HUES64 (cell line): ENCODE data around the gene POLR3GL.
"Not testable (repeated sequence)": the region's sequence is repeated elsewhere in the genome, so short reads cannot be mapped to it uniquely, and the experiment has no call there.

Experiments
- H3K27ac ChIP-seq: 2 replicates; pipeline ENCODE4 v1.7.0; 2013; ENCODE audit warnings: low read depth, low read length, inconsistent platforms
- H3K27me3 ChIP-seq: 2 replicates; pipeline ENCODE4 v1.6.1; 2013; ENCODE audit warnings: mild to moderate bottlenecking, low read length; ENCODE audit not compliant: insufficient read depth
- H3K36me3 ChIP-seq: 2 replicates; pipeline ENCODE4 v1.6.1; 2013; ENCODE audit warnings: mild to moderate bottlenecking, low read length; ENCODE audit not compliant: insufficient read depth
- H3K4me1 ChIP-seq: 2 replicates; pipeline ENCODE4 v1.6.1; 2013; ENCODE audit warnings: mild to moderate bottlenecking, low read length, moderate library complexity; ENCODE audit not compliant: insufficient read depth
- H3K4me3 ChIP-seq: 2 replicates; pipeline ENCODE4 v1.5.1; 2013; ENCODE audit warnings: mild to moderate bottlenecking, low read length, moderate library complexity
- H3K9ac ChIP-seq: 2 replicates; pipeline ENCODE4 v1.6.1; 2013; ENCODE audit warnings: mild to moderate bottlenecking, low read depth, low read length
- H3K9me3 ChIP-seq: 2 replicates; pipeline ENCODE4 v1.6.1; 2013; ENCODE audit warnings: low read depth, low read length; ENCODE audit not compliant: insufficient read depth
- WGBS: fragments of 150-250, 120-280 bp; methylation state at CpG from one replicate; pipeline ENCODE4 v1.1.7; 2013; ENCODE audit warnings: missing lambda C conversion rate; 5-methylcytosine and 5-hydroxymethylcytosine counted together

The POLR3GL gene

DNA sequence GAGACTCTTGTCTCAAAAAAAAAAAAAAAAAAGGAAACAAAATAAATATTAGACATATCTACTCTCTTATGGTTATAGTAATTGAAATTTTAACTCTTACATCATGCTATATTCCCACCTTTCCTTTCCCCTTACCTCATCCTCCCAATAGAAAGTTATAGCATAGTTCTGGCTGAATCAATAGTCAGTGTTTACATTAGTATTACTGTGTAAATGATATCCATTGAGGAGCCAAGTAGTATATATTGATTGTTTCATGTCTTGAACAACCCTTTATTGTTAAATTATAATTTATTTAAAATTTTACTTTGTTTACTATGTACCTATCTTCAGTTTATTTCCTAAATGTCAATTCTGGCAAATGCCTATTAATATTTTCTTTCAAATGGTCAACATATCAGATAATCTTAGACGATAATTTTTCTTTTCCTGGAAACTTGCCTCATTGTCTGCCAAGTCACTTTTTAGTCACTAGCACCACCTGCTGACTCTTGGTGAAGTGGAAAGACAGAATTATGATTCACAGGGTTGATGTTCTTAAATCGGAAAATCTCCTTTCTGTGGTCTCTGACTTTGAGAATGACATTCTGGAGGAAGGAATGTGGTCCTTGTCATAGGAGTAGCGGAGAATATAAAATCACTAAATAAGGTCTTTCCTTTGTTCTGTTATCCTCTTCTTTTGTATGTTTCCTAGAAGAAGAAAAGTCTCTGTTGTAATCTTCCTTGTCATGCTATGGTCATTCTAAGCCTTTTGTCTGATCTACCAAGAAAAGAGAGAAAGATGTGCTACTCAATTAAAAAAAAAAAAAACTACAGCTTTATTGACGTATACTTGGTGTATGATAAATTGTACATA is 48.4 kb downstream of the POLR3GL start:
- 59% methylated on average over 2 of the region's 4 CpGs for WGBS
- Histone ChIP-seq H3K4me3 (no peak overlapping the region), H3K4me1 (no peaks in the 10 kb centered on the region), H3K9me3 (no peaks in the 10 kb centered on the region), H3K27me3 (peaks cover 18% of the 10 kb centered on the region), H3K27ac (no peak overlapping the region), H3K36me3 (no peaks in the 10 kb centered on the region), H3K9ac (no peak overlapping the region)

DNA sequence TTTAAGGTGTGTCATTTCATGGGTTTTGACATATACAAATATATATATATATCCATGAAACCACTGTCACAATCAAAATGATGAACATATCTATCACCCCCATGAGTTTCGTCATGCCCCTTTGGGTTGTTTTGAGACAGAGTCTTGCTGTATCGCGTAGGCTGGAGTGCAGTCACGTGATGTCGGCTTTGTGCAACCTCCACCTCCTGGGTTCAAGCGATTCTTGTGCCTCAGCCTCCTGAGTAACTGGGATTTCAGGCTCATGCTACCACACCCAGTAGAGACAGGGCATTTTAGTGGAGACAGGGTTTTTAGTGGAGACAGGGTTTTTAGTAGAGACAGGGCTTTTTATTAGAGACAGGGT is 49.1 kb downstream of the POLR3GL start:
- H3K9me3 ChIP-seq: no peaks in the 10 kb centered on the region
- no peaks in the 10 kb centered on the region for H3K4me1 ChIP-seq
- no peak overlapping the region for H3K27ac ChIP-seq
- peaks cover 24% of the 10 kb centered on the region for H3K27me3 ChIP-seq
- H3K4me3 ChIP-seq: no peak overlapping the region
- WGBS: 92% methylated on average over 6 of the region's 6 CpGs
- H3K36me3 ChIP-seq: no peaks in the 10 kb centered on the region
- no peak overlapping the region for H3K9ac ChIP-seq

DNA sequence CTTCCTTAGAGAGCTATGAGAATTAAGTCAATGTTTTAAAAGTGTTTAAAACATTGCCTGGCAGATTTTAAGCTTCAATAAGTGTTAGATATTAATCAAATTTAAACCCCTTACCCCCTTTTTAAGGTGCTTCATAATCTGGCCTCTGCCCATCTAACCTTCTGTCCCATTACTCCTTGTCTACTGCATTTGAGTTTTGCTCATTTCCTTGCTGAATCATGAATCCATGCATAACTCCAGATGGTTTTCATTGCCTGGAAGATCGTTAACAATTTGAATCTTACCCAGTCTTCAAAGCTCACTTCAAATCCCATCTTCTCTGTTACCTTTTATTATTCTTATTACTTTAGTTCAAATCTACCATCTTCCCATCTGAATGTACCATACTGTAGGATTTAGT is 52.4 kb downstream of the POLR3GL start:
- H3K4me3 ChIP-seq: no peak overlapping the region
- peaks cover 52% of the 10 kb centered on the region for H3K27me3 ChIP-seq
- H3K9me3 ChIP-seq: no peaks in the 10 kb centered on the region
- no peak overlapping the region for H3K27ac ChIP-seq
- no peak overlapping the region for H3K9ac ChIP-seq
- H3K4me1 ChIP-seq: peaks cover 3% of the 10 kb centered on the region; the same call in 1 of the 2 replicates
- 94% methylated on average over 1 of the region's 1 CpG for WGBS
- no peaks in the 10 kb centered on the region for H3K36me3 ChIP-seq

DNA sequence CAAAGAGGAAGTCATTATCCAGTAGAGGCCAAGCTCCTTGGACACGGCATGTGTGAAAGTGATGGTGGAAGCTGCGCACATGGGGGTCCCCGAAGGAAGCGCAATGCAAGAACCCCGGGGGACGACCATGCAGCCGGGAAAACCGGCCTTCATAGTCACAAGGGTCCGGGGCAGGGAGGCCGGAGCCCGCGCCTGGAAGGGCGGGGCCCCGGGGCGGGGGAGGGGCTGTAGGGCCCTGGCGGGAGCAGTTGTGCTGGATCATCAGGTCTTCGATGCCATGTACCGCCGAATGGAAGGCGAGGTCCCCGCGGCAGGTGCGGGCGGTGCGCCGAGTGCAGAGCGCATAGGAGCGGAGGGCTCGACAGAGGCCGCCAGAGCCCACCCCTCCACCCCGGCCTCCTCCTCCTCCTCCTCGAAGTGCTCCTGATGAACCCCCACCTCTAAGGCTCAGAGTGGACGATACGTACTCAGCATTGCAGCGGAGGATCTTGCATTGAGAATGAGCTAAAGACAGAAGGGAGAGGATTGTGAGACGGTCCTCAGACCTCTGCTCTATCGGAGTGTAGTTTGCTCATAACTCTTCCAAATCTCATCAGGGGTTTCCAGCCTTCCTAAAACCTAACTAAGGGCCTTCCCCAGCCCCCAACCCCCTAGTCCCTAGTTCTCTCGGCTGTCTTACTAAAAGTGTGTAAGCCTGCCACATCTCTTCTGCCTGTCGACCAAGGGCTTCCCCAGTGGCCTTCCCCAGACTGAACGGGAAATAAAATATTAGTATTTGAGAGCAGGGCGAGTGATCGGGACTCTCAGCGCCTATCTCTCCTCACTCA is 55.0 kb downstream of the POLR3GL start:
- Histone ChIP-seq H3K27ac (no peak overlapping the region), H3K4me1 (peaks cover 3% of the 10 kb centered on the region; the same call in 1 of the 2 replicates), H3K27me3 (peaks cover 56% of the 10 kb centered on the region), H3K36me3 (no peaks in the 10 kb centered on the region), H3K9me3 (no peaks in the 10 kb centered on the region), H3K4me3 (peak overlapping the region; percentile 45), H3K9ac (peak overlapping the region; percentile 44; the same call in 1 of the 2 replicates)
- 49% methylated on average over 43 of the region's 43 CpGs for WGBS

DNA sequence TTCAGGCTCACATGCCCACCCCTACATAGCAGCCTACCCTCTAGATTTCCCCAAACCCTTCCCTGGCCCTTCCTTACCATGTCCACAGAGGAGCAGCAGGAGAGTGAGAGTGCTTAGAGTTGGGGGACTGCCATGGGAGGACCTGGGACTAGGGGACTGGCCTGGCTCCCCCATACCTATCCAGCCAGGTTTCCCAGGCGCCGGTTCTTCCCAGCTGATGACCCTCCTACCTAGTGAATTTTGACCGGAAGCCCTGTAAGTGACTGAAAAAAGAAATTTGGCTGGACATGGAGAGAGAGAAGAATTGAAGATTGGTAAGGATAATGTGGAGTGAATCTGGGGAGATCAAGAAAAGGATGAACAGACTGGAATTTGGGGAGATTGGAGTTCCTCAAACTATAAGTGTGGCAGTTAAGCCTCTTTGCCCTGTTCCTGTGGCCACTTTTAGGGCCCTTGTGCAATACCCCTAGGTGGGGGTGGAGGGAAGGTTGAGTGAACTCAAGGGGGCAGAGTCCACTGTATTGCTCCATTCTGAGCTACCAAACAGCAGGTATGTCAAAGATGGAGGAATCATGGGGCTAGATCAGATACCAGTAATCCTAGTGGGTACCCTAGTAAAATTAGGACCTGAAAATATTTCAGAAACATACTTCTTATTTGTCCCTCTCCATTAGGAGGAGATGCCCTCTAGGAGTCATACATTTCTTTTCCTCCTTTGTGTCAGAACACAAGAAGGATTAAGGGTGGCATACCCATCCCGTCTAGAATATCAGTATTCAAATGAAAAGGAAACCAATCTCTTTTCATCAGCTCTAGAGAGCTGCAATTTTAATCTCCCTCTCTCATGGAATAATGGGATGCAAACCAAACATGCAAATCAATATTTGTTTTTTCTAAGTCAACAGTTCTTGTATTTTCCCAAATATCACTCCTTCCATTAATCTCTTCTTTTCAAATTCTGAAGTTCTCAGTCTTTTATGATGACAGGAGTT is 55.9 kb downstream of the POLR3GL start:
- Histone ChIP-seq H3K36me3 (no peaks in the 10 kb centered on the region), H3K27ac (no peak overlapping the region), H3K4me1 (peaks cover 3% of the 10 kb centered on the region; the same call in 1 of the 2 replicates), H3K4me3 (peak overlapping the region; percentile 45), H3K9ac (no peak overlapping the region), H3K9me3 (no peaks in the 10 kb centered on the region), H3K27me3 (peaks cover 56% of the 10 kb centered on the region)
- WGBS: 87% methylated on average over 4 of the region's 4 CpGs

DNA sequence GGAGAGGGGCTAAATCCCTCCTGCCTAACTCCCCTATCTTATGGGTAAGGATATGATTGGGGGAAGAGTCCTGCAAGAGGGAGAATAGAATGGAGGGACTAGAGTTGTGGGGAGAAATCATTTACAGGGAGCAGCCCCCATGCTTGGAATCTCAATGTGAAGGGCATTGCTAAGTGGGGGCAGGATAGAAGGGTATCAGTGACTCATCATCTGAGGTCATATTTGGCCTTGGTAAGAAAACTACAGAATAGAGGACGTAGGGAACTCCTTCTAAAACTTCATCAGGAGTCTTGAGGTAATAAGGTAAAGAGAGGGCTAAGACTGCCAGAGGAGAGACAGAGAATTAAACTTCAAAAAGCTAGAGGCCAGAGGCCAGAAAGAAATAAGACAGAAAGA is 56.6 kb downstream of the POLR3GL start:
- no peak overlapping the region for H3K4me3 ChIP-seq
- WGBS: 73% methylated on average over 1 of the region's 1 CpG
- H3K27ac ChIP-seq: no peak overlapping the region
- H3K27me3 ChIP-seq: peaks cover 53% of the 10 kb centered on the region
- H3K36me3 ChIP-seq: no peaks in the 10 kb centered on the region
- peaks cover 3% of the 10 kb centered on the region; the same call in 1 of the 2 replicates for H3K4me1 ChIP-seq
- H3K9me3 ChIP-seq: no peaks in the 10 kb centered on the region
- H3K9ac ChIP-seq: no peak overlapping the region

DNA sequence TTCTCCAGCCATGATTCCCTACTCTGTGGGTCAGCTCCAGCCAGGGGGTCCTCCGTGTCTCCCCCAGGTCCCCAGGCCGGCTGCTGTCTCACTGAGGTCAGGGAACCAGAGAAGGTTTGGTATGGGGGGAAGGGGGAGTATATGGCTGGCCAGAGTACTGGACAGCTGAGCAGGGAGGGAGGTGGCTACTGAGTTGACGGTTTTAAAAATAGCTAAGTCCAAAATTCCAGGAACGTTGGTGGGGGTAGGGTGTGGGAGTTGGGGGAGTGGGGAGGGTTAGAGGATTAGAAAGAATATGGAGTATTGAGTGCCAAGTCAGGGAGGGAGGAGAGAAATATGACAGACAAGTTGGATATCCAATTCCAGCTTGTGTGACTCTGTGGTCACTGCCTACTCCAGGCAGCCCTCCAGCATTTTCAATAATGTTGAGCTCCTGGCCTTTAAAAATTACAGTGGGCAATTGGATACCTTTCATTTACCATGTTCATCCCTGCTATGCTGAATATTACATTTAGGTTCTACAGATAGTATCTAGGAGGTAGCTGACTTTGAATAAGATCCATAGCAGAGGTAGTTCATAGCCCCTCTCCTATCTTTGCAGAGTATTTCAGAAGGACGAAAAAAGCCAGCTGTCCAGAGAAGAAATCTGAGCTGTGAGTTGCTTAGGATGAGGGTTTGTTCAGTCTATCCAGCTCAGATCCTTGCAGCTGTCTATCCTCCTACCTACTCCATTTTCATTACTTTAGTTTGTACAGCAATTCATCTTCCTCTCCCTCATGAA is 57.3 kb downstream of the POLR3GL start, which contains the start of gene HJV:
Gene HJV, minus strand, starts transcription at position 114 of the 781 bp plus-strand sequence. CDS start 1,504 bp downstream, outside the sequence.
- Histone ChIP-seq H3K36me3 (no peaks in the 10 kb centered on the region), H3K27ac (no peak within 1 kb of the TSS), H3K9ac (no peak within 1 kb of the TSS), H3K9me3 (no peaks in the 10 kb centered on the region), H3K4me3 (no peak within 1 kb of the TSS), H3K4me1 (peaks cover 3% of the 10 kb centered on the region; the same call in 1 of the 2 replicates), H3K27me3 (peaks cover 49% of the 10 kb centered on the region)
- whole genome bisulfite sequencing: 86% methylated on average over 5 of the region's 5 CpGs

DNA sequence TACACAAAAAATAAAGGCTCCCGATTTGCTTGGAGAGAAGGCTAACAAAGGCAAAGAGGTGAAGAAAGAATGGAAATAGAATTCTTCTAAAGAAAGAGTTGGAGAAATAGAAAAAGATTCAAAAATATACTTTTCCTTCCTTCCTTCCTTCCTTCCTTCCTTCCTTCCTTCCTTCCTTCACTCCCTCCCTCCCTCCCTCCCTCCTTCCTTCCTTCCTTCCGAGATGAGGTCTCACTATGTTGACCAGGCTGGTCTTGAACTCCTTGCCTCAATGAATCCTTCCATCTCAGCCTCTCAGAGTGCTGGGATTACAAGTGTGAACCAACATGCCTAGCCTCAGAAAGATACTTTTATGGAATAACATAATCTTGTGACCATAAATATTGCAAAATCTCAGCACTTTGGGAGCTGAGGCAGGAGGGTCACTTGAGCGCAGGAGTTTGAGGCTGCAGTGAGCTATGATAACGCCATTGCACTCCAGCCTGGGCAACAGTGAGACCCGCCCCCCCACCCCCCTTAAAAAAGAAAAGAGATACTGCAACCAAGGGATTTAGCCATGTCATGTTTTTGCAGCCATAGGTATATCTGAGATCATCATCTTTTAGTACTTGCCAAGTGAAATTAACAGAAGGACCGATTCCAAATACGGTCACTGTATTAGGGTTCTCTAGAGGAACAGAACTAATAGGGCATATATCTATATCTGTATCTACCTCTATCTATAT is 58.1 kb downstream of the POLR3GL start:
- Histone ChIP-seq H3K4me1 (peaks cover 3% of the 10 kb centered on the region; the same call in 1 of the 2 replicates), H3K27me3 (peaks cover 42% of the 10 kb centered on the region), H3K9me3 (no peaks in the 10 kb centered on the region), H3K36me3 (no peaks in the 10 kb centered on the region), H3K27ac (no peak overlapping the region), H3K4me3 (no peak overlapping the region), H3K9ac (no peak overlapping the region)
- WGBS: 92% methylated on average over 5 of the region's 7 CpGs

DNA sequence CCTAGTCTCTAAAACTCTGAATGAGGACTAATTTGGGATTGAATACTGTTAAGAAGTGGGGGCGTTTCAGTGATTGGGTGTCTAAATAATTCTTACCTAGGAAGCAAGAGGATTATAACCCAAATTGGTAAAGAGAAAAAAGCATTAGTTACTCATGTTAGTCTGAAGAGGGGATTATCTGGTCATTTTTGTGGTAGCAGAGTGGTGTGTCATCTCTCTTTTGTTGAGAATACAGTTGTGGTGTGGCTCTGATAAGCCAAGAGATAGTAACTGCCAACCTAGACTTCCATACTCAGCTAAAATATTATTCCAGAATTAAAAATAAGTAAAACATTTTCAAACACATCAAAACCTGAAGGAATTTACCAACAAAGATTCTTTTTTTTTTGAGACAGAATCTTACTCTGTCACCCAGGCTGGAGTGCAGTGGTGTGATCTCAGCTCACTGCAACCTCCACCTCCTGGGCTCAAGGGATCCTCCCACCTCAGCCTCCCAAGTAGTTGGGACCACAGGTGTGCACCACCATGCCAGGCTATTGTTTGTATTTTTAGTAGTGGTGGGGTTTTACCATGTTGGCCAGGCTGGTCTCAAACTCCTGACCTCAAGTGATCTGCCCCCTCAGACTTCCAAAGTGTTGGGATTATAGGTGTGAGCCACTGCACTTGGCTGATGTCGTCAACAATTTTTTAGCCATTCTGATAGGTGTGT is 61.5 kb downstream of the POLR3GL start:
- H3K4me1 ChIP-seq, H3K4me3 ChIP-seq, H3K36me3 ChIP-seq, H3K27ac ChIP-seq, H3K9ac ChIP-seq, H3K9me3 ChIP-seq, H3K27me3 ChIP-seq: not testable (repeated sequence)
- WGBS: 92% methylated on average over 2 of the region's 2 CpGs
